ENCODE data around the gene FIG4. TPM values are rescaled to one million over a fixed set of nuclear protein-coding genes. Genes with fewer than 3 reads are reported as not detected.
"Not testable (repeated sequence)": the region's sequence is repeated elsewhere in the genome, so short reads cannot be mapped to it uniquely, and the experiment has no call there.

FIG4 gene
- polyA plus RNA-seq, 1 donor (not counting 4 experiments of a cell fraction or from before 2014, with no cell fraction given), result 12.8 TPM

DNA sequence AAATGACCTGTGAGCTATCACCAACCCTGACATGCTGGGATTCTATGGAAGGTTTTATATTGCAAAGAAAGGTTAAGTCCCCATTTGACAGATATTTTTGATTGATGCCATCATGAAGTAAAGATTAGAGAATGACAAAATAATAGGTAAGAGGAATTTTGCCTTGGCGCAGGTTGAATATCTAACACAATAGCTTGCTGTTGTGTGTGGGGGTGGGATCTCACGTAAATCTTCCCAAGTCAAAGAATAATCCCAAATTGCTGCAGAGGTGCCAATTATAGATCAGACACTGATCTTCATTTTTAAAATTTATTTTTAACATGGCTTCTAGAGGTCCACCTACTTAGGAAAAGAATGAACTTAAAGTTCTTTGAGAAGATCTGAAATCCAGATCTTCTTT is 135.5 kb downstream of the FIG4 start:
- Histone ChIP-seq H3K4me3 (ENCODE audit: control insufficient read depth in 2 of 3, extremely low read depth in 1 of 3, insufficient read depth in 2 of 3, low read depth in 1 of 3, low read length in 3 of 3) (no peak overlapping the region), H2AFZ (ENCODE audit: control insufficient read depth, low read length) (no peak overlapping the region), H3K9me1 (ENCODE audit: control insufficient read depth, extremely low read depth, insufficient read depth, low read length) (no peaks in the 10 kb centered on the region), H3K4me2 (ENCODE audit: control insufficient read depth, extremely low read depth, insufficient read depth, low read depth, low read length) (no peak overlapping the region), H3K9me3 (ENCODE audit: control insufficient read depth, low read depth, low read length) (no peaks in the 10 kb centered on the region), H3K4me1 (ENCODE audit: control insufficient read depth, extremely low read depth, insufficient read depth, low read length) (no peaks in the 10 kb centered on the region), H3K27me3 (ENCODE audit: control insufficient read depth, extremely low read depth, insufficient read depth, low read length) (no peaks in the 10 kb centered on the region), H3K9ac (ENCODE audit: control insufficient read depth, extremely low read depth, insufficient read depth, low read length) (no peak overlapping the region), H3K79me2 (ENCODE audit: control insufficient read depth, insufficient read depth, low read length) (no peaks in the 10 kb centered on the region), H3K27ac (ENCODE audit: control insufficient read depth, insufficient read depth, low read length) (no peak overlapping the region), H3K36me3 (ENCODE audit: control insufficient read depth in 2 of 2, extremely low read depth in 1 of 2, insufficient read depth in 2 of 2, low read length in 2 of 2) (no peaks in the 10 kb centered on the region), H4K20me1 (ENCODE audit: control insufficient read depth, extremely low read depth, insufficient read depth, low read length) (no peaks in the 10 kb centered on the region)
- no peak for TF ChIP-seq EZH2 (IDR thresholded peaks at IDR 0.05; ENCODE audit: low read length)
- TF ChIP-seq, protein P1, sequence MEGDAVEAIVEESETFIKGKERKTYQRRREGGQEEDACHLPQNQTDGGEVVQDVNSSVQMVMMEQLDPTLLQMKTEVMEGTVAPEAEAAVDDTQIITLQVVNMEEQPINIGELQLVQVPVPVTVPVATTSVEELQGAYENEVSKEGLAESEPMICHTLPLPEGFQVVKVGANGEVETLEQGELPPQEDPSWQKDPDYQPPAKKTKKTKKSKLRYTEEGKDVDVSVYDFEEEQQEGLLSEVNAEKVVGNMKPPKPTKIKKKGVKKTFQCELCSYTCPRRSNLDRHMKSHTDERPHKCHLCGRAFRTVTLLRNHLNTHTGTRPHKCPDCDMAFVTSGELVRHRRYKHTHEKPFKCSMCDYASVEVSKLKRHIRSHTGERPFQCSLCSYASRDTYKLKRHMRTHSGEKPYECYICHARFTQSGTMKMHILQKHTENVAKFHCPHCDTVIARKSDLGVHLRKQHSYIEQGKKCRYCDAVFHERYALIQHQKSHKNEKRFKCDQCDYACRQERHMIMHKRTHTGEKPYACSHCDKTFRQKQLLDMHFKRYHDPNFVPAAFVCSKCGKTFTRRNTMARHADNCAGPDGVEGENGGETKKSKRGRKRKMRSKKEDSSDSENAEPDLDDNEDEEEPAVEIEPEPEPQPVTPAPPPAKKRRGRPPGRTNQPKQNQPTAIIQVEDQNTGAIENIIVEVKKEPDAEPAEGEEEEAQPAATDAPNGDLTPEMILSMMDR (optimal IDR thresholded peaks at IDR 0.05 in 1 of 3, IDR thresholded peaks at IDR 0.05 in 1 of 3, conservative IDR thresholded peaks at IDR 0.05 in 1 of 3; ENCODE audit: extremely low read depth in 1 of 3, insufficient read depth in 2 of 3, low read length in 3 of 3), result no peak
- no peak for FAIRE-seq
- dilution Hi-C loops (cut with MboI; ENCODE audit: extremely low pct_ligation_motif_present, low sequenced_read_pairs), result no loop called here
- DNase-seq (ENCODE audit: low read depth, low spot score), result no peak

GRCh38 chr6:109831352-109831751 is 140.3 kb downstream of the FIG4 start:
- H3K9me3 ChIP-seq (ENCODE audit: control insufficient read depth, low read depth, low read length); H3K4me1 ChIP-seq (ENCODE audit: control insufficient read depth, extremely low read depth, insufficient read depth, low read length); H3K9ac ChIP-seq (ENCODE audit: control insufficient read depth, extremely low read depth, insufficient read depth, low read length); H3K27me3 ChIP-seq (ENCODE audit: control insufficient read depth, extremely low read depth, insufficient read depth, low read length); FAIRE-seq; H3K4me2 ChIP-seq (ENCODE audit: control insufficient read depth, extremely low read depth, insufficient read depth, low read depth, low read length); H3K79me2 ChIP-seq (ENCODE audit: control insufficient read depth, insufficient read depth, low read length); H4K20me1 ChIP-seq (ENCODE audit: control insufficient read depth, extremely low read depth, insufficient read depth, low read length); H3K36me3 ChIP-seq (ENCODE audit: control insufficient read depth in 2 of 2, extremely low read depth in 1 of 2, insufficient read depth in 2 of 2, low read length in 2 of 2); dilution Hi-C loops (cut with MboI; ENCODE audit: extremely low pct_ligation_motif_present, low sequenced_read_pairs); H2AFZ ChIP-seq (ENCODE audit: control insufficient read depth, low read length); H3K27ac ChIP-seq (ENCODE audit: control insufficient read depth, insufficient read depth, low read length); H3K4me3 ChIP-seq (ENCODE audit: control insufficient read depth in 2 of 3, extremely low read depth in 1 of 3, insufficient read depth in 2 of 3, low read depth in 1 of 3, low read length in 3 of 3); DNase-seq (ENCODE audit: low read depth, low spot score); H3K9me1 ChIP-seq (ENCODE audit: control insufficient read depth, extremely low read depth, insufficient read depth, low read length): not testable (repeated sequence)

DNA sequence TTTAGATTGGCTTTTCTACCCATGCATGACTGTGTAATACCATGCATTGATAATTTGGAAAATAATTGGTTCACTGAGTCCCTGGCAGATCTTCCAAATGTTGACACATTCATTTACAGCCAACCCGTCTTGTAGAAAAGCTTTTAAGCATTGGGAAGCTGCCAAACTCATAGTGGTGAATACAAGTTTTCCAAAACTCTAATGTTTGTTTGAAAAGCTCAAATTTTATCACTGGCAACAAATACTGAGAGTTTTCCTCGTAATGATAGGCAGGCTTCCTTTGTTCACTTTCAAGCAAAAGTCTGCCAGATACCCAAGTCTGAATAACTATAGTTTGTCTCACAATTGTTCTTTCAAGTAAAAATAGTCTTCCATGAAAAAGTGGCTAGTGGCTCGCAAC is 143.0 kb downstream of the FIG4 start:
- Histone ChIP-seq H3K4me2 (ENCODE audit: control insufficient read depth, extremely low read depth, insufficient read depth, low read depth, low read length) (no peak overlapping the region), H3K27me3 (ENCODE audit: control insufficient read depth, extremely low read depth, insufficient read depth, low read length) (no peaks in the 10 kb centered on the region), H3K4me3 (ENCODE audit: control insufficient read depth in 2 of 3, extremely low read depth in 1 of 3, insufficient read depth in 2 of 3, low read depth in 1 of 3, low read length in 3 of 3) (no peak overlapping the region), H3K36me3 (ENCODE audit: control insufficient read depth in 2 of 2, extremely low read depth in 1 of 2, insufficient read depth in 2 of 2, low read length in 2 of 2) (no peaks in the 10 kb centered on the region), H4K20me1 (ENCODE audit: control insufficient read depth, extremely low read depth, insufficient read depth, low read length) (no peaks in the 10 kb centered on the region), H3K9me3 (ENCODE audit: control insufficient read depth, low read depth, low read length) (no peaks in the 10 kb centered on the region), H2AFZ (ENCODE audit: control insufficient read depth, low read length) (no peak overlapping the region), H3K4me1 (ENCODE audit: control insufficient read depth, extremely low read depth, insufficient read depth, low read length) (no peaks in the 10 kb centered on the region), H3K27ac (ENCODE audit: control insufficient read depth, insufficient read depth, low read length) (no peak overlapping the region), H3K9ac (ENCODE audit: control insufficient read depth, extremely low read depth, insufficient read depth, low read length) (no peak overlapping the region), H3K79me2 (ENCODE audit: control insufficient read depth, insufficient read depth, low read length) (no peaks in the 10 kb centered on the region), H3K9me1 (ENCODE audit: control insufficient read depth, extremely low read depth, insufficient read depth, low read length) (no peaks in the 10 kb centered on the region)
- no peak for TF ChIP-seq EZH2 (IDR thresholded peaks at IDR 0.05; ENCODE audit: low read length)
- TF ChIP-seq, protein P1 (optimal IDR thresholded peaks at IDR 0.05 in 1 of 3, IDR thresholded peaks at IDR 0.05 in 1 of 3, conservative IDR thresholded peaks at IDR 0.05 in 1 of 3; ENCODE audit: extremely low read depth in 1 of 3, insufficient read depth in 2 of 3, low read length in 3 of 3), result no peak
- DNase-seq (ENCODE audit: low read depth, low spot score) (no peak), FAIRE-seq (no peak)
- dilution Hi-C loops (cut with MboI; ENCODE audit: extremely low pct_ligation_motif_present, low sequenced_read_pairs), result no loop called here
